ENCODE data around the gene C12orf75. TPM values are rescaled to one million over a fixed set of nuclear protein-coding genes. Genes with fewer than 3 reads are reported as not detected.

The C12orf75 gene
- total RNA-seq, 1 donor from 2014 or later, result 43.1 TPM

DNA sequence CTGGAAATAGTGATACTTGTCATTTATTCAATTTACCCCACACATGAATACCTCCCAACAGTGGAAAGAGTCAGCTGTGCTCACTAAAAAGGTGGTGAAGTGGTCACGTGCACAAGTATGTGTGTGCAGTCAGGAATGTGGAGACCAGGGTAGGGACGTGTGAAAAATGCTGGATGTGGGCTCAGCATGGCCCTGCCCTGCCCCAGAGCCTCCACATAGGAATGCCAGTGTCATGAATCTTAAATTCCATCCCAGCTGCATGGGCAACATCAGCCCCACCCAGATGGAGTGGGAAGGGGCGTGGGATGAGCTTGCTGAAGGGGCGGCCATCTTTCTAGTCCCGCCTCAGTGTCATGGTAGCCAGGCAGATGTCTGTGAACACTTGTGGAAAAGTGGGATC, 87.7 kb downstream of the C12orf75 start:
- H3K27ac Mint-ChIP-seq, result peak overlapping the region; percentile 69
- TF ChIP-seq, protein P1, sequence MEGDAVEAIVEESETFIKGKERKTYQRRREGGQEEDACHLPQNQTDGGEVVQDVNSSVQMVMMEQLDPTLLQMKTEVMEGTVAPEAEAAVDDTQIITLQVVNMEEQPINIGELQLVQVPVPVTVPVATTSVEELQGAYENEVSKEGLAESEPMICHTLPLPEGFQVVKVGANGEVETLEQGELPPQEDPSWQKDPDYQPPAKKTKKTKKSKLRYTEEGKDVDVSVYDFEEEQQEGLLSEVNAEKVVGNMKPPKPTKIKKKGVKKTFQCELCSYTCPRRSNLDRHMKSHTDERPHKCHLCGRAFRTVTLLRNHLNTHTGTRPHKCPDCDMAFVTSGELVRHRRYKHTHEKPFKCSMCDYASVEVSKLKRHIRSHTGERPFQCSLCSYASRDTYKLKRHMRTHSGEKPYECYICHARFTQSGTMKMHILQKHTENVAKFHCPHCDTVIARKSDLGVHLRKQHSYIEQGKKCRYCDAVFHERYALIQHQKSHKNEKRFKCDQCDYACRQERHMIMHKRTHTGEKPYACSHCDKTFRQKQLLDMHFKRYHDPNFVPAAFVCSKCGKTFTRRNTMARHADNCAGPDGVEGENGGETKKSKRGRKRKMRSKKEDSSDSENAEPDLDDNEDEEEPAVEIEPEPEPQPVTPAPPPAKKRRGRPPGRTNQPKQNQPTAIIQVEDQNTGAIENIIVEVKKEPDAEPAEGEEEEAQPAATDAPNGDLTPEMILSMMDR (conservative IDR thresholded peaks at IDR 0.05), result no peak
- H3K4me3 Mint-ChIP-seq, result no peak overlapping the region
- H3K36me3 Mint-ChIP-seq, result no peaks in the 10 kb centered on the region
- peaks cover 4% of the 10 kb centered on the region for H3K27me3 Mint-ChIP-seq
- DNase-seq (ENCODE audit: extremely low spot score, unreplicated experiment), result no peak
- H3K9me3 Mint-ChIP-seq, result no peaks in the 10 kb centered on the region
- H3K4me1 Mint-ChIP-seq (ENCODE audit: unreplicated experiment), result peaks cover 9% of the 10 kb centered on the region

DNA sequence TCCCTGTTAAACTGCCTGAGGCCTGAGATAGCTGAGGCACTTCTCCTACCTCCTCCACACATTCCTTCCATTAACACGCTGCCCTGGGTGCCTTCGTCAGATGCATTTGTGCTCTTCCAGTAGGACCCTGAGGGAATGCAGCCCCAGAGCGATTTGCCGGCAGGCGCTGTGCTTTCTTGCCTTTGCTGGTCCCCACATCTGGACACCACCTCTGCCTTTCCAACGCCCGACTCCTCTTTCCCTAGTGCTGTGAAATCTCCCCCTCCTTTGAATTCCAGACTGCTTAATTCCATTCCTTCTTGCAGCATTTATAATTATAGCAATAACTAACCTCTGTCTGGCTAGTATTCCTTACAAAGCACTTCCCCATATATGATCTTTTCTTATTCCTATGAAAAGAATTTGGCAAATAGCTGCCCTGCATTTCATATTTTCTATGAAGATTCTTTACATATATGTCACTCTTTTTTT, 88.4 kb downstream of the C12orf75 start:
- Mint-ChIP-seq H3K27ac (peak overlapping the region; percentile 69), H3K36me3 (no peaks in the 10 kb centered on the region), H3K9me3 (no peaks in the 10 kb centered on the region), H3K27me3 (peaks cover 4% of the 10 kb centered on the region), H3K4me3 (no peak overlapping the region), H3K4me1 (ENCODE audit: unreplicated experiment) (peaks cover 9% of the 10 kb centered on the region)
- no peak for DNase-seq (ENCODE audit: extremely low spot score, unreplicated experiment)
- TF ChIP-seq, protein P1 (conservative IDR thresholded peaks at IDR 0.05), result no peak

DNA sequence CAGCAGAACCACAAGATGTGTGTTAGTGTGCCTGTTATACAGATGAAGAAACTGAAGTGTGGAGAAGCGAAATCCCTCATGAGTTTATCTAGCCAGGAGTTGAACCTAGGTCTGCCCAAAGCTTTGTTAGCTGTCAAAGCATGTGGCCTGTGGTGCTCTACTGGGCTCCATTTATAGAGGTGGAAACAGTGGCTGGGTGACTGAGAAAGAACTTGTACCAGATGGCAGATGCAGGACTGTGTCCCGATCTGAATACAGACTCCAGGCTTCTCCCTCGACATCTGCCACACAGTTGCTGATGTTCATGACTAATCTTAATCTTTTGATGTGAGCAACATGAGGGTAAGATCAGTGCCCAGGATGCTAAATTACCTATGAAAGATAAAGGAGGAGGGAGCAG, 89.1 kb downstream of the C12orf75 start:
- no peak overlapping the region for H3K4me3 Mint-ChIP-seq
- H3K27ac Mint-ChIP-seq, result no peak overlapping the region
- no peaks in the 10 kb centered on the region for H3K36me3 Mint-ChIP-seq

DNA sequence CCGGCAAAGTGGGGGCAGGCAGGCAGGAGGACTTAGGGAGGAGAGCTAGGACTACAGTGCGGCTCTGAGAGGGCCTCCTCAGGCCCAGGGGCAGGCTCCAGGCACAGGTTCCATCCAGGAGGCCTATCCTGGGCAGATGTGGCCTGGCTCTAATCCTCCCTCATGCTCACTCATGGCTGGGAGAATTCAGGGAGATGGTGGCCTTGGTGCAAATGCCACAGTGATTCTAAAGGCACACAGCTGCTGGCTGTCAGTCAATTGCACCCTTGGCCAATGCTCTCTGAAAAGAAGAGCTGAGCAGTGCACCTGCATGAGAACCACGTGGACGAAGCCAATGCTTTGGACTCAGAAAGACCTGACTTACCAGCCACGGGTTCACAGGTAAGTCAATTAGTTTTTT, 89.6 kb downstream of the C12orf75 start:
- H3K27me3 Mint-ChIP-seq, result peaks cover 4% of the 10 kb centered on the region
- no peak for DNase-seq (ENCODE audit: extremely low spot score, unreplicated experiment)
- no peak overlapping the region for H3K27ac Mint-ChIP-seq
- H3K4me1 Mint-ChIP-seq (ENCODE audit: unreplicated experiment), result peaks cover 9% of the 10 kb centered on the region
- no peaks in the 10 kb centered on the region for H3K36me3 Mint-ChIP-seq
- no peak overlapping the region for H3K4me3 Mint-ChIP-seq
- TF ChIP-seq, protein P1 (conservative IDR thresholded peaks at IDR 0.05), result no peak
- H3K9me3 Mint-ChIP-seq, result no peaks in the 10 kb centered on the region

More for the DNA sequence above, 89.1 kb downstream of the C12orf75 start:
- DNase-seq (ENCODE audit: extremely low spot score, unreplicated experiment), result no peak
- Mint-ChIP-seq H3K9me3 (no peaks in the 10 kb centered on the region), H3K4me1 (ENCODE audit: unreplicated experiment) (peaks cover 9% of the 10 kb centered on the region), H3K27me3 (peaks cover 4% of the 10 kb centered on the region)
- TF ChIP-seq, protein P1 (conservative IDR thresholded peaks at IDR 0.05), result no peak

DNA sequence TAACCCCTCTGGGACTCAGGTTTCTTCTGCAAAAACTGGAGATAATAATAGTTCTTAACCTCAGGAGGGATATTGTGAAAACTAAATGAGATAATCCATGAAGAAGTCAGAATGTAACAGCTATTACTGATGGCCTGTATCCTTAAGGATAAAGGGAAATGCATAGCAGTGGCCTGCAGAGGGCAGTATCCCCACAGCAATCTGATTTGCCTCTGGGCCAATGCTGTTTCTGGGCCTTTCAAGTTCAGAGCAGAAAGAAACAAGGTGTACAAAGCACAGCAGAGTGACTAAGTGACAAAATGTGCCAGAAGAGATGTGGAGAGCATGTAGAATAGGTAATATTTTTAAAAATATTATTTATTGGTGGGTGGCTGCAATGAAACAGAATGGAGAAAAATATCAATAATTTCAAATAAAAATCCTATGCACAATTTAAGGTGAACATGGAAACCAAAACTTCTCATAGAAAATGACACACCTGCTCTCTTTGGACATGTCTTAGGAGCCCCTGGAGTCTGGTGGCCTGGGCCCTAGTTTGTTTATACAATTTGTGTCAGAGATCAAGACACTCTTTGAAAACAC, 90.3 kb downstream of the C12orf75 start:
- no peaks in the 10 kb centered on the region for H3K9me3 Mint-ChIP-seq
- TF ChIP-seq, protein P1 (conservative IDR thresholded peaks at IDR 0.05), result peak; percentile 99
- no peak overlapping the region for H3K27ac Mint-ChIP-seq
- no peak overlapping the region for H3K4me3 Mint-ChIP-seq
- no peaks in the 10 kb centered on the region for H3K36me3 Mint-ChIP-seq
- peaks cover 9% of the 10 kb centered on the region for H3K4me1 Mint-ChIP-seq (ENCODE audit: unreplicated experiment)
- DNase-seq (ENCODE audit: extremely low spot score, unreplicated experiment), result peak; percentile 77
- H3K27me3 Mint-ChIP-seq, result peaks cover under 1% of the 10 kb centered on the region

Other genes with a start within 250 kb of the C12orf75 start
- gene ALDH1L2, start 246.2 kb upstream of the C12orf75 start, total RNA-seq (ENCODE audit: low replicate concordance), result 2.7 and 4.5 TPM in 2 replicates
- gene WASHC4, start 223.0 kb upstream of the C12orf75 start, total RNA-seq (ENCODE audit: low replicate concordance), result 35.6 and 40.5 TPM in 2 replicates
- 38.3 and 46.1 TPM in 2 replicates for gene APPL2, start 94.5 kb upstream of the C12orf75 start, total RNA-seq (ENCODE audit: low replicate concordance)